GM19455 (cell line): Measurements from ENCODE around the gene POR.

Experiments
- ATAC-seq: cut with Tn5 transposase; IDR thresholded peaks from one replicate; pipeline ENCODE4 v1.9.1; 2021; ENCODE audit not compliant: unreplicated experiment

Gene POR

DNA sequence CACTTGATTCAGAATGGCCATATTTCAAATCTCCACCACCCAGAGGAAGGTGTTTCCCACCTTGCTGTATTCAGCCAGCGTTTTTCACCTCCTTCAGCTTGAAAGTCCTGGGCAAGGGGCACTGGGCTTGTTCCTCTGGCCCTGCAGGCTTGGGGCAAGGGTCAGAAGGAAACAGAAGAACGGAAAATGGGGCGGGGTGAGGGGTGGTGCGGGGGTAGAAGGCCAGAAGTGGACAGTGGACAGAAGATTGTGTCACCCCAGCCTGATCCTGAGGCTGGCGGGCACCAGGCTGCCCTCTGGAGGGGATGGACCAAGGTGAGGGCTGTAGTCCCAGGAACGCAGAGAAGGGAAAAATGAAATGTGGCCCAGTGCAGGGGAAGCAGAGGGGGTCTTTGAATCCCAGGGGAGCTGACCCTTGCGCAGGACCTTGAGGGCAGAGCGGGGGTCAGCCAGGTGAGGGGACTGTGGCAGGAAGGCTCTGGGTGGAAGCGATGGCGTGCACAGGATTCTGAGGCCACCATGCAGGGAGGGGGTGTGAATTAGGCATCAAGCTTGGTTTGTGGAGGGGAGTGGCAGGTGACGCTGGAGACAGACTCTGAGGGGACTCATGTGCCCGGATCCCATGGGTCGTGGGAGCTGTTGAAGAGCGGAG, 56.5 kb downstream of the POR start:
- ATAC-seq: no peak

- no peak for ATAC-seq
Observed at GRCh38 chr7:75971961-75972763, 57.2 kb downstream of the POR start.

DNA sequence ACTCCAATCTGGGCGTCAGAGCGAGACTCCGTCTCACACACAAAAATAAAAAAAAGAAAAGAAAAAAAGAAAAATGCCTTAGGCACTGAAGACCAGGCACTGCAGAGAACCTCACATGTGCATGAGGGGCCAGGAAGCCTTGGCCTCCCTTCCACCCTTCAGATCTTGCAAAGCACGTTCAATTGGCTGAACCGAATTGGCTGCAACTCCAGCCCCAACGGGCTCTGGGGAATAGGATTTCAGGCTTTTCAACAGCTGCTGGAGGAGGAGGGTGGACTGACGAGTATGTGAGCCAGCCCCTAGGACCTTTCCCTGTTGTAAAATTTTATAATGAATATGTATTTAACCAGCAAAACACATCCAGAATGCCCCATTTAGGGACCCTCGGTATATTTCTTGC, 62.8 kb downstream of the POR start:
- no peak for ATAC-seq

- ATAC-seq: no peak
Observed at GRCh38 chr7:75979759-75980429, 64.9 kb downstream of the POR start.

- no peak for ATAC-seq
Observed at GRCh38 chr7:75980430-75981202, 65.7 kb downstream of the POR start.

GRCh38 chr7:75981203-75981452, 66.2 kb downstream of the POR start:
- no peak for ATAC-seq

GRCh38 chr7:75981453-75982305, 66.7 kb downstream of the POR start:
- no peak for ATAC-seq

DNA sequence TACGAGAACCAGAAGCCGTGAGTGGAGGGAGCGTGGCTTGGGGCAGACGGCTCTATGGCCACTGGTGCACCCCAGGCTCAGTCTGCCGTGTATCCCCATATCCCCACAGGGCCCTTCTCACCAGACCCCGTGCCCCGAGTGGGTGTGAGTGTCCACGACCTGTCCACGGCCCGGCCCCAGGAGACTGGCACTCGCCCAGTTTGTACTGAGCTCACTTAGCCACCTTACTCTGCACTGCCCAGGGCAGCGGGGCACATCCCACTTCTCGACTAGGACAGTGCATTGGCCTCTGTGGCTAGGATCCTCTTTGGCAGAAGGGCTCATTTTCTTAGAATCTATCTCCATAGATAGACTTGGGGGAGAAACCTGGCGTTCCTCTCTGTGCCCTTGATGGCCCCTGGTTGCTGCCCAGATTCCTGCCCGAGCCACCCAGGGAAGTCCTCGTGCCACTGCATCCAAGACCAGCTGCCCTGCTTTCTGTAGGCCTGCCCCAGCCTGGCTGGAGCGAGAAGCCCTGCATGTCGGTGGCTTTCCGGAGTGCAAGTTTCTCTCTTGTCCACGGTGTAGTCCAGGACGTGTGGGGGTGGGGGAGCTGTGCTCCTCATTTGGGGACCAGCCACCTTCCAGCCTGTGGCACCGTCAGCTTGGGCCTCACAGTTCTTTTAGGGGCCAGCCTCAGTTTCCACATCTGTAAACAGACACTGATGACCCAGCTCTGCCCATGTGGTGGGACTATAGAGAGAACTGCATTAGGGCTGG, 67.5 kb downstream of the POR start:
- ATAC-seq: no peak

DNA sequence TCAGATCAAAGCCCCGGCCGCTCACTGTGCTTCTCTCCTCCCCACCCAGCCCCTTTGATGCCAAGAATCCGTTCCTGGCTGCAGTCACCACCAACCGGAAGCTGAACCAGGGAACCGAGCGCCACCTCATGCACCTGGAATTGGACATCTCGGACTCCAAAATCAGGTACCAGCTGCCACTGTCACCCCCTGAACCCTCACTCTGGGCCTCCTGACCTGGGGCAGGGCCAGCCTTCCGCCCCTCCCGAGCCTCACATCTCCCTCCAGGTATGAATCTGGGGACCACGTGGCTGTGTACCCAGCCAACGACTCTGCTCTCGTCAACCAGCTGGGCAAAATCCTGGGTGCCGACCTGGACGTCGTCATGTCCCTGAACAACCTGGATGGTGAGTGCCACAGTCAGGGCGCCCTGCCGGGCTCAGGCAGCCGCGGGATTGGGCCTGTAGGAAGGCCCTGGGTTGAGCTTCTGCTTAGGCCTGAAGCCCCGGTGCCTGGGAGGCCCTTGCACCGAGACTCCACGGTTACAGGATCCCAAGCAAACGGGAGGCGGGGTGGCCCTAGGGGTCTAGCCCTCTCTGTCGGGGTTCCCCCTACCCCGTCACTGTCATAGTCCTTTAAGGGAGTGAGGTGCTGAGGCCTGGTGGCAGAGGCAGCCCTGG, 68.6 kb downstream of the POR start:
- ATAC-seq: no peak

- ATAC-seq: no peak
Observed at GRCh38 chr7:75984130-75985008, 69.4 kb downstream of the POR start.

- no peak for ATAC-seq
Observed at GRCh38 chr7:75985009-75985517, 70.1 kb downstream of the POR start.

- ATAC-seq: no peak
Observed at GRCh38 chr7:75985518-75986146, 70.7 kb downstream of the POR start.

DNA sequence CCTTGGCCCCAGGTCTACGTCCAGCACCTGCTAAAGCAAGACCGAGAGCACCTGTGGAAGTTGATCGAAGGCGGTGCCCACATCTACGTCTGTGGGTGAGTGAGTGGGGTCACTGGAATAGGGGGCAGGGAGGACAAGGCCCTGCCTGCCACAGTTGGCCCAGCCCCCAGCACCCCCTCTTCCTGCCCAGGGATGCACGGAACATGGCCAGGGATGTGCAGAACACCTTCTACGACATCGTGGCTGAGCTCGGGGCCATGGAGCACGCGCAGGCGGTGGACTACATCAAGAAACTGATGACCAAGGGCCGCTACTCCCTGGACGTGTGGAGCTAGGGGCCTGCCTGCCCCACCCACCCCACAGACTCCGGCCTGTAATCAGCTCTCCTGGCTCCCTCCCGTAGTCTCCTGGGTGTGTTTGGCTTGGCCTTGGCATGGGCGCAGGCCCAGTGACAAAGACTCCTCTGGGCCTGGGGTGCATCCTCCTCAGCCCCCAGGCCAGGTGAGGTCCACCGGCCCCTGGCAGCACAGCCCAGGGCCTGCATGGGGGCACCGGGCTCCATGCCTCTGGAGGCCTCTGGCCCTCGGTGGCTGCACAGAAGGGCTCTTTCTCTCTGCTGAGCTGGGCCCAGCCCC, 71.3 kb downstream of the POR start:
- ATAC-seq: no peak

- no peak for ATAC-seq
Observed at GRCh38 chr7:75987026-75987804, 72.3 kb downstream of the POR start.

DNA sequence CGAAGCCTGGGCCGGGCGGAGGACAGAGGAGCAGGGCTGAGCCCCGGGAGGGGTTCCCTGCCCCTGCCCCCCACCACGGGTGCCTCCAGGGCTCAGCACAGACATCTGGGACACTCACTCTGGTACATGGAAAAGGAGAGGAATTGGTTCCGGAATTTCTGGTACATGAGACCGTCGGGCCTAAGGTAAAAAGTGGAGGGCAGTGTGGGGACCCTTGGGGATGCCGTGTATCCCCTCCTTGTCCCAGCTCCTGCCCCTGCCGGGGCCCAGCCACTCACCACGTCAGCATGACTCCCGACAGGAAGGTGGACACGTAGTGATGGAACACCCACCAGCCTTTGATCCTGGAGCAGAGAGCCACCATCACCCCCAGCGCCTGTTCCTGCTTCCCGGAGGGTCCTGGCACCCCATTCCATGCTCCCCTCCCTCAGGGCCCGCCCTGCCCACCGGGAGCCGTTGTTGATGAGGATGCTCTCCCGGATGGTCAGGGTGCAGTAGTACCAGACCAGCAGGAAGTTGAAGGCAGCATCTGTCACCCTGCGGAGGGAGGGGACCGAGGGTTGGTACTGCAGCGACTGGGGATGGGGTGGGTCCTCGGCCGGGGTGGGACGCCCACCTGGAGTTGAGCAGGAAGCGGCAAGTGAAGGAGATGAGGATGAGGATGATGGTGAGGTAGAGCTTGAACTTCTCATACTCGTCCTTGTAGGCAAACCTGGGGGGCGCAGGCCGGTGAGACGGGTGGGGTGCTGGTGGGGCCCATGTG, 73.0 kb downstream of the POR start:
- ATAC-seq: no peak
